Fibroblast of skin of abdomen (primary cell): Measurements from ENCODE around the gene ARID1B.

ENCODE experiments used
- DNase-seq: peaks from one replicate; pipeline ENCODE4 v3.0.0-alpha.2; 2013

Gene ARID1B

GRCh38 chr6:156910938-156911337 is 133.8 kb downstream of the ARID1B start:
- peak; percentile 25 for DNase-seq

- no peak for DNase-seq
Measured at GRCh38 chr6:156911581-156911980, 134.4 kb downstream of the ARID1B start.

DNA sequence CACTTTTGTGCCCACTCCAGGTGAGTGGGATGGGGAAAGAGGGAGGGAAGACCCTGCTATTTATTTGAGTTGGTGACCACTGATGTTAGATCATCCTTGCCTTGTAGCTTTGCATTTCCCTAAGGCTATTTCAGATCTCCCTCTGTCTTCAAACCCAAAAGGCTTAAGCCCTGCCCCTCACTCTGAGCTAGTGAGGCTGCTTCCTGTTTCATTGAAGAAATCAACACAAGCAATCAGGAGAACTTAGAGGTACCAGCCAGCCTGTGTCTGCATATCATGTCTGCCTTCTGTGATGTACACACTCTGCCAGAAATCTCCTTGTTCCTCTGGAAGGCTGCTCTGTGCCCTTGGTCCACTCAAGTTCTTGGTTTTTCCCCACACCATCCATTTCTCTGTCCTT is 135.3 kb downstream of the ARID1B start:
- DNase-seq = no peak

DNA sequence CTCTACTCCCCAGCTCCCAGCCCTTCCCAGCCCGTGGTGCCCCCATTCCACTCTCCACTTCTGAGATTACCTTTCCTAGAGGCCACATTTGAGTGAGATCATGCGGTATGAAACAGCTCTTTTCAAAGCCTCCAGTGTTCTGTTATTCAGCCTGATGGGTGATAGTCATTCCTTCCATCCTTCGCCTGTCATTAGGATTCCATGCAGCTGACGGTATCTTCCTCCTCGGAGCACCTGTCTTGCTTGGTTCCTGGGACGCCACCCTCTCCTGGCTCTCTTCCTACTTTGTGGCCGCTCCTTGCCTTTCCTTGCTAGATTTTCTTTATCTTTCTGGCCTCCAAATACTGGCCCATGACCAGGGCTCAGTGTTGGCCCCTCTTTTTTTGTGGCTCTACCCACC is 137.0 kb downstream of the ARID1B start:
- DNase-seq = no peak

DNA sequence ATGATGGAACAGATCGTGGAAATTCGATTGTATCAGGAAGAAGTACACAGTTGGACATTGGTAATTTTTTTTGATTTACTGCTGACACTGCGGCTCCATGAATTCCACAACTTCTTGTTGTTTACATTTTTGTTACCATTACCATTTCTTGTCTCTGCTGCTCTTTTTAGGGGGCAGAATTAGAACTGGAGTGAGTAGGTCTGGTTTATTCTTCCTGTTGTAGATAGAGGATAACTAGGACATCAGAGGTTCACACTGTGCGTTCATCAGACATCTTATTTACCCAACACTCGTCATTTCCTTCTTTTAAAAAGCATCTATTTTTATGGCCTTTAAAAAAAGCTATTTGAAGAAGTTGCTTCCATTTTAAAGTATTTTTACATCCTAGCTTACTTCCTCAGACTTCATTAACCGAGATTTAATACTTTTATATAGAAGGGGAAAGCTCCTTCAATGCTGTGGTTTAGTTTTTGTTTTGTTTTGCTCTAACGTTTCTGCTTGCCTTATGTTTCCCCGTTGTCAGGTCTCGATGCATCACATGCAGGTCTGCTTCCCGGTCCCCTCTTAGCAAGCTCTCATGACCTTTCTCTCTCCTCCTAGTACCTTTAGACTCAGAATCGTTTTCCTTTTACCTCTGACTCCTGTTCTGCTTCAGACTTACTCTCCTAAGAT is 139.1 kb downstream of the ARID1B start:
- no peak for DNase-seq

DNA sequence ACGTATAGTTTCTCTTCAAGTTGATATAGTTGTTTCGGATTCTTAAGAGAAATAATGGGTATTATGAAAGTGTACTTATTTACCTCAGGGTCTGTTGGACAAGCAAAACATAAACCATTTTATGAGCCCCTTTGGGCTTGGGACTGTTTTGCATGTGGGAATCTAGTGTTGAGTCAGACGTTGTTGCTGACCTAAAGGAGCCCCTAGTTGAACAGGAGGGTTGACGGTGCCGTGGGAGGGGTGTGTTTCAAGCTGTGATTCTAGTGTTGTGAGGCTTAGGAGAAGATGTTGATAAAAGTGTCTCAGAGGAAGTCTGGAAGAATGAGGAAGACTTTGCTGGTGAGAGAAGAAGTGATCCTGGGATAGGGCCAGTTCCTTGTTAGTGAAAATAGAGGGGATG is 140.0 kb downstream of the ARID1B start:
- DNase-seq = no peak

DNA sequence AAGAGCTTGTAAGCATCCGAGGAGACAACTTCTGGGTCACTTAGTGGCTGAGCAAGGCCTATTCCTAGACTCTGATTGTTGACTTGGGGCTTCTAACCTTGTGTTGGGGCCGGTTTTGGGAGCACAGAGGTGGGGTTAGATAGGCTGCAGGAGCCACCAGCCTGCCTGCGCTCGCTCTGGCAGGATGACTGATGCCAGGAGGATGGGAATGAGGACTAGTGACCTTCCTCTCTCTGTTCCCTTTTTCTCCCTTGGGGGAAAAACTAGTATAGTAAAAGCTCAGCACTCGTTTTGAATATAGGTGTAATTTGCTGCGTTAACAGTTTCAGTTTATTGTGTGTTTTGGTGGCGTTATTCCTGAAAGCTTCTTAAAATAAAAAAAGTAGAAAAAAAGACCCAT is 141.5 kb downstream of the ARID1B start:
- DNase-seq = no peak

GRCh38 chr6:156919370-156919769 is 142.2 kb downstream of the ARID1B start:
- DNase-seq = no peak

DNA sequence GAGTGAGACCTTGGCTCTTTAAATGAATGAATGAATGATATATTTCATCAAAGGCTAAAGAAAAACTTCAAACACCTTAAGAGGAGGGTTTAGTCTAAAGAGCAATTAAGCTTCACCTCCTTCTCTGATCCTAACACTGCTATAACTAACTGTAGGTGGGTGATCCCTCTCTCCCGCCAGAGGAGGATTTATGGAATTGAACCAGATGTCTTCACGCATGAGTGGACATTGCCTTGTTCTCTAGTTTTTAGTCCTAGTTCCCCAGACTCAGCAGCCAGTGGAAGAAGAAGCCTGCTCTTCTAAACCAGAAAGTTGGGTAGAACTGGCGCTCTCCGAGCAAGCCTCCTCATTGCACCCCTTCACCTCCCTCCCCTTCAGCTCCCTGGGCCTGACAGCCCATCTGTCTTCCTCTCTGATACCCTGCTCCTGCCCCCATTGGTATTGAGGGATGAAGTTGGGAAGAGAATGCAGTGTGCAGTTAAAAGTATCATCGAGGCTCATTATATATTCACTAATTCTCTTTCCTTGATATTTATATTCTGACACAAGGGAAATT is 142.7 kb downstream of the ARID1B start:
- DNase-seq = no peak

- no peak for DNase-seq
Measured at GRCh38 chr6:156924246-156924645, 147.1 kb downstream of the ARID1B start.

GRCh38 chr6:156925026-156925425 is 147.8 kb downstream of the ARID1B start:
- no peak for DNase-seq

DNA sequence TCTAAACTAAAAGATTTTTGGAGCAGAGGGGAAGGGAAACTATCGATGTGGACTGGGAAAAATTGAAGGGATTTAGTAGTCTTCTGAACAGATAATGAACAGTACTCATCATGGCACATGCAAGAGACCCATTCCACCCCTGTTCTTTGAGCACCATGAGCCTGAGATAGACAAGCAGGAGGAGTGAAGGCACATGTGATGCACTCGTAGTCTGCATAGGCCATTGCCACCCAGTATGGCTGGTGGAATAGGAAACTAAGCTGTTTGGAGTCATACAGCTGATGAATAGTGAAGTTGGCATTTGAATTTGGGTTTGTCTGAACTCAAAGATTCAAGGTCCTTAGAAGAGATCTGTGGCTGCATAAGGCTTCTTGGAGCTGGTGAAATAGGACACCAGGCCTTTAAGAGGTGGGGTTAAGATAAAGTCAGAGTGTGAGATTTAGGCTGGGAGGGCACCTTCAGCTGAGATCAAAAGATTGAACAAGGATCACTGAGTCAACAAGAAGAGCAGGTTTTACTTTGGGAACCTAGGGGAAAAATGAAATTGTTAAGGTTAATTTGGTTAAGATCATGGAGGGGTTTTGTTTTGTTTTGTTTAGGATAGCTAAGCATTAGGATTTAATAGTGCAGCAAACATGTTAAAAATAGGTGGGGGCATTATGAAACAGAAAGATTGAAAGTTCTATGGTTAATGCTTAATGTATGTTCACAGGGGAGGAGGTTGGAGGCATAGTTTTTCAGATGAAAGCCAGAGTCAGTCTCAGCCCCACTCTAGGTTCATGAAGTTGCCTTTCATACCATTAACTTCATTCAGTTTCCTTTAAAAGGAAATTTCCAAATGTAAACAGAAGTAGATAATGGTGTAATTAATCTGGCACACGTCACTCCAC is 148.8 kb downstream of the ARID1B start:
- DNase-seq = no peak

GRCh38 chr6:156928126-156928525 is 150.9 kb downstream of the ARID1B start:
- no peak for DNase-seq

DNA sequence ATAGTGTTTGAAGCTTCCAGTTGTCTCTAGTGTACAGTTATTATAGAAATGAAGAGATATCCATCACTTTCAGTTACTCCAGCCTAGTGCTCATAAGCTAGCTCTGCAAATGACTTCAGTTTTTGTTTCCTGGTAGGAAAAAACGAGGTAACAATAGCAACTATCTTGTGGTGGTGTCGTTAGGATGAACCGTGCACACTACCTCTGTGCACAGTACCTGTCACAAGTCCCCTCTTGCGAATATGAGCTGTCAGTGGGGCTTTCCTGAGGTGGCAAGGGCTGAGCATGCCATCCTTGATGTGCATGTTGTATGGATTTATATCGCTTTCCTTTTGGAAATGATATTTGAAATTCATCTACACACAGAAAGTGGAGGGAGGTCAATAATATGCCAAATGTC is 151.8 kb downstream of the ARID1B start:
- no peak for DNase-seq

- no peak for DNase-seq
Measured at GRCh38 chr6:156931283-156931682, 154.1 kb downstream of the ARID1B start.

- DNase-seq = no peak
Measured at GRCh38 chr6:156933201-156934068, 156.3 kb downstream of the ARID1B start.

GRCh38 chr6:156934069-156934460 is 156.9 kb downstream of the ARID1B start:
- no peak for DNase-seq

- no peak for DNase-seq
Measured at GRCh38 chr6:156935000-156935399, 157.8 kb downstream of the ARID1B start.

- DNase-seq = no peak
Measured at GRCh38 chr6:156938143-156938542, 161.0 kb downstream of the ARID1B start.

- DNase-seq = no peak
Measured at GRCh38 chr6:156940221-156940620, 163.0 kb downstream of the ARID1B start.

- DNase-seq = no peak
Measured at GRCh38 chr6:156942266-156942665, 165.1 kb downstream of the ARID1B start.

GRCh38 chr6:156943166-156943565 is 166.0 kb downstream of the ARID1B start:
- DNase-seq = peak; percentile 56

GRCh38 chr6:156943816-156944215 is 166.6 kb downstream of the ARID1B start:
- no peak for DNase-seq
